ENCODE measurements around the gene SP140L.

SP140L gene

GRCh38 chr2:230327418-230328154, 593 bp downstream of the SP140L start:
- Histone ChIP-seq H3K4me1 (peaks cover 0 to 23% (median 3%) of the 10 kb centered on the region in 4 donors), H3K27ac (peak overlapping the region; percentile 43 to 68), H3K36me3 (no peaks in the 10 kb centered on the region), H3K4me3 (peak overlapping the region; percentile 49 to 50), H3K27me3 (no peaks in the 10 kb centered on the region), H3K9me3 (peaks cover 0 to 3% (median 0%) of the 10 kb centered on the region in 3 donors)
- no peak for DNase-seq
- intact Hi-C loops (cut with DNase I; ENCODE audit: low total_unique reads): no loop called here
- no peak for TF ChIP-seq CTCF (IDR thresholded peaks at IDR 0.05)

- H3K36me3 ChIP-seq: peaks cover 0 to 1% (median 0%) of the 10 kb centered on the region in 3 donors
- H3K4me3 ChIP-seq: no peak overlapping the region
- intact Hi-C loops (cut with DNase I; ENCODE audit: low total_unique reads): no loop called here
- H3K27ac ChIP-seq: no peak overlapping the region
- DNase-seq: no peak
- TF ChIP-seq CTCF (IDR thresholded peaks at IDR 0.05): no peak
- no peaks in the 10 kb centered on the region for H3K27me3 ChIP-seq
- peaks cover 0 to 3% (median 0%) of the 10 kb centered on the region in 3 donors for H3K9me3 ChIP-seq
- peaks cover 0 to 23% (median 3%) of the 10 kb centered on the region in 4 donors for H3K4me1 ChIP-seq
Observed at GRCh38 chr2:230328155-230328458, 1.1 kb downstream of the SP140L start.

GRCh38 chr2:230329946-230330605, 3.1 kb downstream of the SP140L start:
- H3K27me3 ChIP-seq: no peaks in the 10 kb centered on the region
- no peaks in the 10 kb centered on the region for H3K9me3 ChIP-seq
- no peak overlapping the region for H3K4me3 ChIP-seq
- no peak for TF ChIP-seq CTCF (IDR thresholded peaks at IDR 0.05)
- peaks cover 0 to 23% (median 3%) of the 10 kb centered on the region in 4 donors for H3K4me1 ChIP-seq
- peaks cover 4 to 6% (median 6%) of the 10 kb centered on the region in 3 donors for H3K36me3 ChIP-seq
- intact Hi-C loops (cut with DNase I; ENCODE audit: low total_unique reads): no loop called here
- no peak overlapping the region for H3K27ac ChIP-seq
- DNase-seq: no peak

GRCh38 chr2:230330725-230331124, 3.7 kb downstream of the SP140L start:
- Histone ChIP-seq H3K27ac (no peak overlapping the region), H3K9me3 (no peaks in the 10 kb centered on the region), H3K36me3 (peaks cover 4 to 7% (median 6%) of the 10 kb centered on the region in 3 donors), H3K4me3 (no peak overlapping the region), H3K4me1 (peaks cover 0 to 23% (median 3%) of the 10 kb centered on the region in 4 donors), H3K27me3 (no peaks in the 10 kb centered on the region)
- no peak for DNase-seq
- no peak for TF ChIP-seq CTCF (IDR thresholded peaks at IDR 0.05)
- intact Hi-C loops (cut with DNase I; ENCODE audit: low total_unique reads): no loop called here

- no peak for DNase-seq
- H3K4me3 ChIP-seq: no peak overlapping the region
- H3K27ac ChIP-seq: no peak overlapping the region
- peaks cover 6 to 12% (median 11%) of the 10 kb centered on the region in 3 donors for H3K36me3 ChIP-seq
- TF ChIP-seq CTCF (IDR thresholded peaks at IDR 0.05): no peak
- intact Hi-C loops (cut with DNase I; ENCODE audit: low total_unique reads): no loop called here
- no peaks in the 10 kb centered on the region for H3K27me3 ChIP-seq
- H3K9me3 ChIP-seq: no peaks in the 10 kb centered on the region
- no peaks in the 10 kb centered on the region for H3K4me1 ChIP-seq
Observed at GRCh38 chr2:230335461-230335863, 8.5 kb downstream of the SP140L start.

Measured in tibial artery (tissue), 4 donors.